ENCODE results near the gene B4GALNT1. TPM values are rescaled to one million over a fixed set of nuclear protein-coding genes. Genes with fewer than 3 reads are reported as not detected.

Gene B4GALNT1
- total RNA-seq, 1 experiment from 2014 or later, result 4.2 TPM

GRCh38 chr12:57586128-57586527, 46.9 kb downstream of the B4GALNT1 start:
- BruUV-seq (replicated peaks), result no TSS peak
- Histone ChIP-seq H3K36me3 (ENCODE audit: control insufficient read depth, insufficient read depth, low read length) (no peaks in the 10 kb centered on the region), H3K4me3 (ENCODE audit: low read depth, low read length) (no peak overlapping the region), H3K9me3 (no peaks in the 10 kb centered on the region), H3K27me3 (replicated peaks; ENCODE audit: control insufficient read depth, insufficient read depth, low read length) (no peaks in the 10 kb centered on the region), H3K4me1 (peaks cover 4% of the 10 kb centered on the region; the same call in 1 of the 2 replicates)
- POLR2A ChIA-PET, result no interaction called here
- H3K27ac Mint-ChIP-seq (ENCODE audit: unreplicated experiment), result no peak overlapping the region
- CTCF ChIA-PET, result no interaction called here
- intact Hi-C loops (cut with micrococcal nuclease; ENCODE audit: unreplicated experiment), result no loop called here
- peaks cover 7% of the 10 kb centered on the region for H3K36me3 Mint-ChIP-seq (ENCODE audit: insufficient read depth, unreplicated experiment)
- no peak for DNase-seq
- no peaks in the 10 kb centered on the region for H3K9me3 Mint-ChIP-seq (ENCODE audit: unreplicated experiment)
- peaks cover 14% of the 10 kb centered on the region for H3K4me1 Mint-ChIP-seq (ENCODE audit: low read depth, unreplicated experiment)
- H3K4me3 Mint-ChIP-seq (ENCODE audit: unreplicated experiment), result no peak overlapping the region
- no peak for TF ChIP-seq CTCF (IDR thresholded peaks at IDR 0.05; ENCODE audit: insufficient read depth in 1 of 2, low read depth in 1 of 2, low read length in 1 of 2, severe bottlenecking in 1 of 2, unreplicated experiment in 1 of 2)
- peaks cover 4% of the 10 kb centered on the region for H3K27me3 Mint-ChIP-seq (ENCODE audit: insufficient read depth, unreplicated experiment)

GRCh38 chr12:57585156-57585555, 47.8 kb downstream of the B4GALNT1 start:
- no peaks in the 10 kb centered on the region for H3K9me3 ChIP-seq
- intact Hi-C loops (cut with micrococcal nuclease; ENCODE audit: unreplicated experiment), result no loop called here
- peaks cover 1% of the 10 kb centered on the region; the same call in 1 of the 2 replicates for H3K4me1 ChIP-seq
- H3K36me3 Mint-ChIP-seq (ENCODE audit: insufficient read depth, unreplicated experiment), result peaks cover 1% of the 10 kb centered on the region
- H3K4me3 ChIP-seq (ENCODE audit: low read depth, low read length), result no peak overlapping the region
- peaks cover 9% of the 10 kb centered on the region for H3K4me1 Mint-ChIP-seq (ENCODE audit: low read depth, unreplicated experiment)
- no peaks in the 10 kb centered on the region for H3K27me3 ChIP-seq (replicated peaks; ENCODE audit: control insufficient read depth, insufficient read depth, low read length)
- no peak overlapping the region for H3K4me3 Mint-ChIP-seq (ENCODE audit: unreplicated experiment)
- no peak overlapping the region for H3K27ac Mint-ChIP-seq (ENCODE audit: unreplicated experiment)
- no TSS peak for BruUV-seq (replicated peaks)
- no peak for TF ChIP-seq CTCF (IDR thresholded peaks at IDR 0.05; ENCODE audit: insufficient read depth in 1 of 2, low read depth in 1 of 2, low read length in 1 of 2, severe bottlenecking in 1 of 2, unreplicated experiment in 1 of 2)
- H3K9me3 Mint-ChIP-seq (ENCODE audit: unreplicated experiment), result no peaks in the 10 kb centered on the region
- no peaks in the 10 kb centered on the region for H3K36me3 ChIP-seq (ENCODE audit: control insufficient read depth, insufficient read depth, low read length)
- ChIA-PET POLR2A (no interaction called here), CTCF (interaction anchor here (0.6 to 1.7 kb wide), 3 partner anchors 35 to 102 kb away, joined by 3 to 10 read pairs (median 4); no protein-coding TSS in a partner anchor)
- peaks cover 4% of the 10 kb centered on the region for H3K27me3 Mint-ChIP-seq (ENCODE audit: insufficient read depth, unreplicated experiment)
- no peak for DNase-seq

DNA sequence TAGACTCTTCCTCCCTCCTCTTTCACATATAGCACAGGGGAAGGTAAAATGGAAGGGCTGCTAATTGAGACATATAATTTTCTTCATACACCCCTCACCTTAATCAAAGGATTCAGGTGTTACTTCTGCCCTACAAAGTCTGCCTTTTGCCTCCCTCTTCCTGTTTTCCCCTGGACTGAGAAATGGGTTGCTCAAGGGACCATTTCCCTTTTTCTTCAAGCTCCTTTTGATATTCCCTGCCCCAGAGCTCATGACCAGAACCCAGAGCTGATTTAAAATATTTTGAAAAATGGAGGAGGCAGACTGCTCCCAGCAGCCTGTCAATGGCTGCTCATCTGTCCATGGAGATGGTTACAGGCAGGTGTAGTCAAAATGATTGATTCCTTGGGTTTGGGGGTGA, 48.3 kb downstream of the B4GALNT1 start:
- H3K27me3 Mint-ChIP-seq (ENCODE audit: insufficient read depth, unreplicated experiment), result peaks cover 4% of the 10 kb centered on the region

More for the DNA sequence above, 48.3 kb downstream of the B4GALNT1 start:
- no peak for DNase-seq
- no peaks in the 10 kb centered on the region for H3K9me3 ChIP-seq
- Mint-ChIP-seq H3K4me1 (ENCODE audit: low read depth, unreplicated experiment) (peaks cover 12% of the 10 kb centered on the region), H3K9me3 (ENCODE audit: unreplicated experiment) (no peaks in the 10 kb centered on the region), H3K36me3 (ENCODE audit: insufficient read depth, unreplicated experiment) (no peaks in the 10 kb centered on the region), H3K27ac (ENCODE audit: unreplicated experiment) (no peak overlapping the region), H3K4me3 (ENCODE audit: unreplicated experiment) (no peak overlapping the region)
- no peaks in the 10 kb centered on the region for H3K27me3 ChIP-seq (replicated peaks; ENCODE audit: control insufficient read depth, insufficient read depth, low read length)
- H3K4me1 ChIP-seq, result peaks cover 6% of the 10 kb centered on the region
- intact Hi-C loops (cut with micrococcal nuclease; ENCODE audit: unreplicated experiment), result loop anchor here (5.0 kb wide), 1 partner anchor 108 kb away; the partner anchor contains the start of gene OS9
- no peak for TF ChIP-seq CTCF (IDR thresholded peaks at IDR 0.05; ENCODE audit: insufficient read depth in 1 of 2, low read depth in 1 of 2, low read length in 1 of 2, severe bottlenecking in 1 of 2, unreplicated experiment in 1 of 2)
- CTCF ChIA-PET, result interaction anchor here (0.6 to 1.7 kb wide), 3 partner anchors 35 to 103 kb away, joined by 3 to 10 read pairs (median 4); no protein-coding TSS in a partner anchor
- no TSS peak for BruUV-seq (replicated peaks)
- no peak overlapping the region for H3K4me3 ChIP-seq (ENCODE audit: low read depth, low read length)
- POLR2A ChIA-PET, result no interaction called here
- no peaks in the 10 kb centered on the region for H3K36me3 ChIP-seq (ENCODE audit: control insufficient read depth, insufficient read depth, low read length)
